Fibroblast of lung (primary cell): ENCODE results near the gene ZNF804B.

Experiments used
- EZH2 ChIP-seq: IDR thresholded peaks from 2 replicates; pipeline ENCODE4 v1.5.1; 2012; ENCODE audit warnings: low read length, control low read depth, mild to moderate bottlenecking; ENCODE audit errors: missing control alignments
- TF ChIP-seq, protein P1 (sequence below), 2 donors: IDR thresholded peaks in 1 of 2; conservative IDR thresholded peaks in 1 of 2; 1 replicate in 1 of 2; 2 replicates in 1 of 2; pipeline ENCODE4 v1.5.1; 2011 to 2012; ENCODE audit warnings: low read length in 2 of 2, control low read depth in 1 of 2, inconsistent platforms in 1 of 2, low read depth in 1 of 2, mild to moderate bottlenecking in 1 of 2

DNA sequence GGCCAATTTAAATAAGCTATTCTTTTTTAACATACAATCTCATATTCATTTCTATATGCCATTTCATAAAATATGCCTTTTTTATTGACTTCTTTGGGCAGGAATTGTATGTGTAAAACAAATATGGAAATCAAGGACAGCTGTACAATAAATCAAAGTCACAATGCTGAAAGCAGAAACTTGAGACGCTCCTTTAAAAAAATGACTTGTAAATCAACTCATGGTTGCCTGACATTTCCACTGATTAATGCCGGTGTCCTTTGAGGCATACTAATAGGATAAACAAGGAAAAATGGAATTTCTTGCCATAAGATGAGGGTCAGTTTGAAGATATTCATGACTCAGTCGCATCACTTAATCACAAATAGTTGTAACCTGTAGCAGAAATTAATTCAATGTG, 283.4 kb downstream of the ZNF804B start:
- TF ChIP-seq, protein P1, sequence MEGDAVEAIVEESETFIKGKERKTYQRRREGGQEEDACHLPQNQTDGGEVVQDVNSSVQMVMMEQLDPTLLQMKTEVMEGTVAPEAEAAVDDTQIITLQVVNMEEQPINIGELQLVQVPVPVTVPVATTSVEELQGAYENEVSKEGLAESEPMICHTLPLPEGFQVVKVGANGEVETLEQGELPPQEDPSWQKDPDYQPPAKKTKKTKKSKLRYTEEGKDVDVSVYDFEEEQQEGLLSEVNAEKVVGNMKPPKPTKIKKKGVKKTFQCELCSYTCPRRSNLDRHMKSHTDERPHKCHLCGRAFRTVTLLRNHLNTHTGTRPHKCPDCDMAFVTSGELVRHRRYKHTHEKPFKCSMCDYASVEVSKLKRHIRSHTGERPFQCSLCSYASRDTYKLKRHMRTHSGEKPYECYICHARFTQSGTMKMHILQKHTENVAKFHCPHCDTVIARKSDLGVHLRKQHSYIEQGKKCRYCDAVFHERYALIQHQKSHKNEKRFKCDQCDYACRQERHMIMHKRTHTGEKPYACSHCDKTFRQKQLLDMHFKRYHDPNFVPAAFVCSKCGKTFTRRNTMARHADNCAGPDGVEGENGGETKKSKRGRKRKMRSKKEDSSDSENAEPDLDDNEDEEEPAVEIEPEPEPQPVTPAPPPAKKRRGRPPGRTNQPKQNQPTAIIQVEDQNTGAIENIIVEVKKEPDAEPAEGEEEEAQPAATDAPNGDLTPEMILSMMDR (conservative IDR thresholded peaks at IDR 0.05 in 1 of 2, IDR thresholded peaks at IDR 0.05 in 1 of 2; ENCODE audit: low read depth in 1 of 2, low read length in 2 of 2) = no peak
- TF ChIP-seq EZH2 = no peak
